PFSK-1 (cell line): ENCODE results near the gene LYZL4.

Source experiments
- REST ChIP-seq, 2 experiments: IDR thresholded peaks; 2 replicates each; pipeline versions ENCODE4 v1.6.1 to v1.8.0; 2011 to 2012; ENCODE audit warnings: low read depth in 2 of 2, low read length in 2 of 2, control low read depth in 1 of 2, inconsistent platforms in 1 of 2, mild to moderate bottlenecking in 1 of 2, moderate library complexity in 1 of 2; ENCODE audit not compliant: insufficient read depth in 1 of 2
- SIN3A ChIP-seq: IDR thresholded peaks from 2 replicates; pipeline ENCODE4 v1.6.1; 2012; ENCODE audit warnings: mild to moderate bottlenecking, low read length, moderate library complexity, borderline replicate concordance; ENCODE audit not compliant: insufficient read depth

GRCh38 chr3:42351207-42351606 is 59.2 kb downstream of the LYZL4 start:
- TF ChIP-seq REST (IDR thresholded peaks at IDR 0.05; ENCODE audit: insufficient read depth in 1 of 2, low read depth in 2 of 2, low read length in 2 of 2) (no peak), SIN3A (no peak)
